ENCODE results near the gene MARCHF7.
A peak's percentile ranks its signal among the peaks of the same experiment; 100 is the strongest.
"Not testable (repeated sequence)": the region's sequence is repeated elsewhere in the genome, so short reads cannot be mapped to it uniquely, and the experiment has no call there.

MARCHF7 gene

GRCh38 chr2:159712143-159712928, at the start of gene MARCHF7:
Gene MARCHF7, plus strand, starts transcription at chr2:159712506. Its CDS starts 16,517 bp downstream, at chr2:159729023.
- DNase-seq (ENCODE audit: low read depth in 2 of 2) = peak; percentile 93 to 94

- not testable (repeated sequence) for DNase-seq (ENCODE audit: low read depth in 2 of 2)
Measured at GRCh38 chr2:159667423-159667822, 44.9 kb upstream of the MARCHF7 start.

DNA sequence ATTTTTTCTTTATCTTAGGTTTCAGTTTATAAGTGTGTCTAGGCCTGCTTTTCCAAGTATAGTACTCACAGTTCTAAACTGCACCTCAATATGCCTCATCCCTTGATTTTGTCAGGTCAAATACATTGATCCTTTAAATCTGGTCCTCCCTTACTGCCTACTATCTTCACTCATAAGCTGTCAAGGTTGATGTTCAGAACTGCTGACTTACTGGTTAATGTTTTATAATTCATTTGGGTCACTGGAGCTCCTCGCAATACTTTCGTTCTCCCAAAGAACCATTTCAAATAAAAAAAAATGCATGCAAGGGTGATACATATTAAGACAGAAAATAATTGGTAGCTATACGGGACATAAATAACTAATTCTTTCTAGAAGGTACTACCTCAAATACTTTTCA, 41.3 kb upstream of the MARCHF7 start:
- DNase-seq (ENCODE audit: low read depth in 2 of 2) = no peak

- no peak for DNase-seq (ENCODE audit: low read depth in 2 of 2)
Measured at GRCh38 chr2:159677654-159678053, 34.7 kb upstream of the MARCHF7 start.

DNA sequence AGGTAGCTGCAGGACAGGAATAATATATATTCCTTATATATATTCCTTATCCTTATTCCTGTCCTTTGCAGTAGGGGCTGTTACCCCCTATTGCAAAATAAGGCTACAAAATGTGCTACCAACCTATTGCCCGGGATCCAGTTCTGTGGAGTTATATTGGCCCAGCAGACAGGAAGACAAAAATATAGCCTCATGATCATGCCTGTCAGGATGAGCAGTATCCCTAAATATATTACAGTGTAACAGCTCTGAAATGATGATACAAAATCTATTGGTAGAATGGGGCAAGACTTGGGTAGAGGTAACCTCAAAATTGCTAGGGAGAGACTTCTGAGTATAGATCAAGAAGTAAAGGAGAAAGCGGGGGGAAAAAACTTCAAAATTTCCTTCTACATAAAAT, 31.6 kb upstream of the MARCHF7 start:
- DNase-seq (ENCODE audit: low read depth in 2 of 2) = no peak

- DNase-seq (ENCODE audit: low read depth in 2 of 2) = no peak
Measured at GRCh38 chr2:159683817-159684216, 28.5 kb upstream of the MARCHF7 start.

- no peak for DNase-seq (ENCODE audit: low read depth in 2 of 2)
Measured at GRCh38 chr2:159684796-159685195, 27.5 kb upstream of the MARCHF7 start.

GRCh38 chr2:159694500-159695040, 17.7 kb upstream of the MARCHF7 start:
- no peak for DNase-seq (ENCODE audit: low read depth in 2 of 2)

GRCh38 chr2:159695795-159696448, 16.4 kb upstream of the MARCHF7 start:
- no peak for DNase-seq (ENCODE audit: low read depth in 2 of 2)

- DNase-seq (ENCODE audit: low read depth in 2 of 2) = no peak
Measured at GRCh38 chr2:159703491-159703890, 8.8 kb upstream of the MARCHF7 start.

GRCh38 chr2:159706385-159706980, 5.8 kb upstream of the MARCHF7 start:
- no peak for DNase-seq (ENCODE audit: low read depth in 2 of 2)

DNA sequence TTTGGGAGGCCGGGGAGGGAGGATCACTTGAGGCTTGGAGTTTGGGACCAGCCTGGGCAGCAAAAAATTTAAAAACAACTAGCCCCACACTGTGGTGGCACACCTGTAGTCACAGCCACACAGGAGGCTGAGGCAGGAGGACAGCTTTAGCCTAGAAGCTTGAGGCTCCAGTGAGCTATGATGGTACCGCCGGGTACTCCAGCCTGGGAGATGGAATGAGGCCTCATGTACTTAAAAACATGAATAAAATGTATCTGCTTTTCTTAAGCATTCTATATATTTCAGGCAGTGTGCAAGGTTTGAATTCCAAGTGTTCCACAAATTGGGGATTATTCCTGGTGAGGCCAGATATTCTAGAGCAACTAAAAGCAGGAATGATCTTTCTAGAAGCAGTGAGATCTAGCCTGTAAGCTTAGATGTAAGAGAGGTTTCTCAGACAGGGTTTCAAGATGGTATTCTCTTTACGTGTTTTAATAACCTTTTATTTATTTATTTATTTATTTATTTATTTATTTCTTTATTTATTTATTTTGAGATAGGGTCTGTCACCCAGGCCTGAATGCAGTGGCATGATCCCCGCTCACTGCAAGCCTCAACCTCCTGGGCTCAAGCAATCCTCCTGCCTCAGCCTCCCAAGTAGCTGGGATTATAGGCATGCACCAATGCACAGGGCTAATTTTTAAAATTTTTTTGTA, 4.1 kb upstream of the MARCHF7 start:
- DNase-seq (ENCODE audit: low read depth in 2 of 2) = no peak

DNA sequence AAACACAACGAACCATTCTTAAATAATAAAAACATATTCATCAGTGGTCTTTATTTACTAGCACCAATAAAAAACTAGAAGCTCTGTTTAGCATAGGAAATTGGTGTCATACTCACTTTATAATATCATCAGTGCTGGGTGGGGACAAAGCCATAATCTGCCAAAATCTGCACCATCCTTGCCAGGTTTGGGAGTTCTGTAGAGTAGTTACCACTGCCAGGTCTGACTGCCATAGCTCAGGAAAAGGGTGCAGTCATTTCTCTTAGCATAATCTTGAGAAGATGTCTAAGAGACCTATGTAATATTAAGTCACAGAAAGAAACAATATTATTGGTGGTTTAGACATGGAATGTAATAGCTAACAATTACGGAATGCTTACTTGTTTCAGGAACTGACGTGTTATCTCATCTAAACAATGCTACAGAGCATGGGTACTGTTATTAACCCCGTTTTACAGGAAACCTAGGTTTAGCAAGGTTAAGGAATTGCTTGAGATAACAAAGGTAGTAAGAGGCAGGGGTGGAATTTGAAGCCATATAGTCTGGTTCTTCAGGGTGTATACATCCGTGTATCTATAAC, 1.6 kb upstream of the MARCHF7 start:
- DNase-seq (ENCODE audit: low read depth in 2 of 2) = no peak

DNA sequence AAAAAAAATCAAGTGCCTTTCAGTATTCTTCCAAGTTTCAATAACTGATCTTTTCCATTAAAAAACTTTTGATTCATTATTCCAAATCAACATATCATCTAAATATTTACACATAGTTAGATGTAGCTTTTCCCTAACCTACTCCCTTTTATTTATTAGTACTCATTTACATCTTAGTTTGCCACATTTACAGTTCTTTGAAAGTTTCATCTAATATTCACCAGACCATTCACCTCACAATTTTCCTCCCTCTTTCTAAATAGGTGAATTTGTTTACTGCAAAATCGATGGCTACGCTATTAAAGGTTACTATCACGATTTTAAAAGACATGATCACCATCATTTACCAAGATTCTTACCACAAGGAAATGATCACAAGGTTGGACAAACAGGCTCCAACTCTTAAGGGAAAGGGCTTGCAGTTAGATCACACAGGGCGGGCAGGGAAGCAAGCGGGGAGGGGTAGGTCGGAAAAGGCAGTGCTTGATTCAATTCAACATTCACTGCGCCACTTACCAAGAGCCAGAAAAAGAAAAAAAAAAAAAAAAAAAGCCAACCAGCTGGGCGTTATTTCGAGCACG, 654 bp upstream of the MARCHF7 start:
- no peak for DNase-seq (ENCODE audit: low read depth in 2 of 2)

DNA sequence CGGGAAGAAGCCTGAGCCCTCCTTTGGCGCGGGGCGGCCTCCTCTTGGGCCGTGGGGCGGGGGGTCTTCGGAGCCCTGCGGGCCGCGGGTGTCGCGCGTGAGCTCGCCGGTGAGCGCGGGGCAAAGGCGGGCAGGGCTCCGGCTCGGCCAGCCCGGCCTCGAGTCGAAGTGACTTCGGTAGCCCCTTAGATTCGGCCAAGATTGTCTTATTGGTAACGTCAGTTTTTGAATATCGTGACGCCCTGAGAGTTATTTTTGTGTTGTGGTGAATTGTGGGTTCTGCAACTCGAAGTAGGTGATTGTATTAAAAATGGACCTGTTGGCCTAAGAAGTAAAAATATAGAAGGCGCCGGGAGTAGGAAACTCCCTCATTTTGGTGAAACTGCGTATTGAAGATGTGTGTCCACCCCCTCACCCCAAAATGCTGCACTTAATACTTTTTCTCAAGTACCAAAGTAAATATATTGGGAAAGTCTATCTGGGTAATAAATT, 669 bp downstream of the MARCHF7 start:
- no peak for DNase-seq (ENCODE audit: low read depth in 2 of 2)

DNA sequence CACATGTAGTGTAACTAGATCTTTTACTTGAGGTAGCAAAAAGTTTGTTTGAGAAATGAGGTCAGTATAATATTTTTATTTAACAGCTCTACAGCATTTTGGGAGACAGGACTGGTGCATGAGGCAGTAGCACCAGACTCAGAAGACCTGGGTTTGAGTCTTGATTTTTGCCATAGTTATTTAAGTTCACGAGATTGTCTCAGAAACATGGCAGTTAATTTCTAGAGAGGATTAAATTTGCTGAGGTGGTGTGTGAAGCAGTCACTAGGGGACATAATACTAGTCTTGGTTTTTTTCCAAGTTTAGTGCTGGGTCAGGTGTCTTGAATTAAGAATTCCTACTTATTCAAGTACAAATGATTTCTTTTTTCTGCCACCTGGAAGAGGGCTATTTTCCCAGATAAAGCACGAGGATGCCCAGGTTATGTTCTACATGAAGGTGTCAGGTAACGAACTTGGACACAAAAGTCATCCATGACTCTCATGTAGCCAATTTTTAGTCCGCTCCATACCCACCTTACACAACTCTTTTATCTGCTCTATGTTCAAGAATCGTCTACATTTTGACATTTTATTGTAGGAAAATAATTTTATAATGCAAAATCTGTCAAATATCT, 1.4 kb downstream of the MARCHF7 start:
- no peak for DNase-seq (ENCODE audit: low read depth in 2 of 2)

GRCh38 chr2:159714247-159714930, 2.1 kb downstream of the MARCHF7 start:
- no peak for DNase-seq (ENCODE audit: low read depth in 2 of 2)

DNA sequence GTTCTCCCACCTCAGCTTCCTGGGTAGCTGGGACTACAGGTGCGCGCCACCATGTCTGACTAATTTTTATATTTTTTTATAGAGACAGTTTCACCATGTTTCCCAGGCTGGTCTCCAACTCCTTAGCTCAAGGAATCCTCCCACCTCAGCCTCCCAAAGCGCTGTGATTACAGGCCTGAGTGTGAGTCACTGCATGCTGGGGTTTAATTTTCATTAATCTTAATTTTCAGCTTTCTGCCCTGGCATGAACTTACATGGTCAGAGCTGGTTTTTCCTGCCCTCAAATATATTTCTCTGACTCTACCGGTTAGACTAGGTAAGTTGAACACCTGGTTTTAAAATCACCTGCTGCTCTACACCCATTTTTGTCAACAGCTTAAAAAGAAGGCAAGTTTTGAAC, 3.1 kb downstream of the MARCHF7 start:
- DNase-seq (ENCODE audit: low read depth in 2 of 2) = no peak

DNA sequence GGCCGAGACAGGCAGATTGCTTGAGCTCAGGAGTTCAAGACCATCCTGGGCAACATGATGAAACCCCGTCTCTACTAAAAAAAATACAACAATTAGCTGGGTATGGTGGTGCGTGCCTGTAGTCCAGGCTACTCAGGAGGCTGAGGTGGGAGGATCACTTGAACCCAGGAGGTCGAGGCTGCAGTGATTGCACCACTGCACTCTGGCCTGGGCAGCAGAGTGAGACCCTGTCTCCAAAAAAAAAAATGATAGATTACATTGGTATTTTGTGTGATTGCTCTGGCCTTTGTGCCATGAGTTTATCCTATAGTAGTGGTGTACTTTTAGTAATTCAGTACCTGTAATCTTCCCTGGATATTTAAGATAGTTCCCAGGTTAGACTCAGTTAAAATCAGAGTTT, 4.1 kb downstream of the MARCHF7 start:
- DNase-seq (ENCODE audit: low read depth in 2 of 2) = not testable (repeated sequence)

- DNase-seq (ENCODE audit: low read depth in 2 of 2) = no peak
Measured at GRCh38 chr2:159716857-159717256, 4.6 kb downstream of the MARCHF7 start.

Measured in stimulated activated CD8-positive, alpha-beta memory T cell treated with anti-CD3 and anti-CD28 coated beads, Interleukin-2, amount 100 ng/mL, for 1 hour (primary cell).